GM21447 (cell line): ENCODE measurements around the gene LYRM2.

Source experiments
- ATAC-seq: cut with Tn5 transposase; IDR thresholded peaks from one replicate; pipeline ENCODE4 v1.9.1; 2021; ENCODE audit not compliant: unreplicated experiment

Gene LYRM2, protein sequence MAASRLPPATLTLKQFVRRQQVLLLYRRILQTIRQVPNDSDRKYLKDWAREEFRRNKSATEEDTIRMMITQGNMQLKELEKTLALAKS

DNA sequence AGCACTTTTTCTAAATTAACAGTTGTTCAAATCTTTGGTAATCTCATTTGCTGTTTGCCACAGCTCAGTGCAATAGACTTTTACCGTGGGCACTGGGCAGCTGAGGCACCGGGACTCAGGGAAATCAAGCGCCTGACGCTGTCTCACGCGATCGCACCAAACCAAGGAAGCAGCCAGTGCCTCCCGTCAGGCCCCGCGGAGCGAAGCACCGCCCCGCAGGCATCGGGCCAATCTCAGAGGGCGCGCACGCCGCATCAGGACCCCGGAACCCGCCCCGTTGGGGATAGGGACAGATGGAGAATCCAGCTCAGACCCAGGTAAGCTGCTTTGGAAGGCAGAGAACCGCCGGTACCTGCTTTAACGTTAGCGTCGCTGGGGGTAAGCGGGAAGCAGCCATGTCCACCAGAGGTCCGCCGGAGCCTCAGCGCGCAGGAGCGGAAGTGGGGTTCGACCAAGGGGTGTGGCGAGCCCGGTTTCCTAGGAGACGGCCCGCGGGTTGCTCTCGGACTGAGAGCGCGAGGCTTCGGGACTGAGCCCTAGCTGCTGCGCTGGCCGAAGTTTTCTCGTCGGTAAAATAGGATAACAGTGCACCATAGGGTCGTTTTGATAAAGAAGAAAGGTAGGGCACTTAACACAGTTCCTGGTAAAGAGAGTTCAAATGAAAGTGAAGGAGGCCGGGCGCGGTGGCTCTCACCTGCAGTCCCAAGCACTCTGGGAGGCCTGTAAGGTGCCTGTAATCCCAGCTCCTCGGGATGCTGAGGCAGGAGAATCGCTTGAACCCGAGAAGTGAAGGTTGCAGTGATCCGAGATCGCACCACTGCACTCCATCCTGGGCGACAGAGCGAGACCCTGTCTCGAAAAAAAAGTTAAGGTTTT is at the start of gene LYRM2:
LYRM2 (minus strand) TSS at position 428 of the 876 bp plus-strand sequence; CDS start at position 397, 31 bp downstream.
- peak; percentile 98 for ATAC-seq

DNA sequence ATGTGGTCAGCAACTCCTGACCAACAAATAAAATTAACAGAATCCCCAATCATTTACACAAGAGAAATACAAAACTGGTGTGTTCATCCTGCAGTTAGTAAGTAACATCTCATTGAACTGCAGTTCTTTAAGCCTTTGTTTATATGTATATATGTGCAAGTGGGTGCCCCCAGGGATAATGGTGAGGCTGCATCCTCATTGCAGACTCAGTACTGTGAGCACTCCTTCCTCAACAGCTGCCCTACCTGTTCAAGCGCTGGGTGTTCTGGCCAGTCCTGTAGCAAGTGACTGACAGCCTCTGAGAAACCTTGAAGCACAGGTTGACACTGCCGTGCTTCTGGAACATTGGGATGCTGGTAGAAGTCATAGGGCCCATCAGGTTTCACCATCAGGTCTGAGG is 49.8 kb upstream of the LYRM2 start:
- no peak for ATAC-seq

- no peak for ATAC-seq
Observed at GRCh38 chr6:89685311-89685710, 46.8 kb upstream of the LYRM2 start.

- ATAC-seq = no peak
Observed at GRCh38 chr6:89682991-89683390, 44.4 kb upstream of the LYRM2 start.

GRCh38 chr6:89681983-89682564 is 43.5 kb upstream of the LYRM2 start:
- ATAC-seq = no peak

DNA sequence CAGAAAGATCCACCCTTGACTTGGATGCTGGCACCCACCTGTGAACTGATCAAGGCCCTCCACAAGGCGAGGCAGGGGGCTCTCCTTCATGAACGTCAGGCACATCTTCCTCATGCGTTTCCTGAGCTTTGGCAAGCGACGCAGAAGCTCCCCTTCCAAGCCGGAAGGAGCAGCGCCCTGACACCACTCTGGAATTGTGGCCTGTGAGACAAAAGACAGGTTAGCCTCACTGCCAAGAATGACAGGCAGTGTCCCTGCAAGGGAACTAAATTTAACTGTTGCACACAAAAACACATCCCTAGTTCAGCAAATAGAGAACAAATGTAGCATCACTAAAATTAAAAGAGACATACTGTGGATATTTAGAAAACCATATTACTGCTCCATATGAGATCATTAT is 42.0 kb upstream of the LYRM2 start:
- no peak for ATAC-seq

DNA sequence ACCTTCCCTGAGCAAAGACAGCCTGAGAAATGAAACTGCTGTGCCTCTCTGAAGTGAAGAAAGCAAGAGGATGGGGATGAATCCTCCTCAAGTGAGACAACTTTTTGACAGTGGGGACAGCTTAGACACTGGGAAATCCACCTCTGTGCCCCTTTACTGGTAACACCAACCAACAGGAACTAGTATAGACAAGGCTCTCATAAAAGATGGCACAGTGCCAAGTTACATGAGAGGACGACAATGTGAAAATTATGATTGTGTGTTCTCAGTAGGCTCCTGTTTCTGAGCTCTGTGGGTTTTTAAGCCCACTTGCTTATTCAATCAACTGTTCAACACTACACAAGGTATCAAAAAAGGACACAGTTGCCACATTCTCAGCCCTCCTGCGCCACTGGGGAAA is 41.6 kb upstream of the LYRM2 start:
- no peak for ATAC-seq

DNA sequence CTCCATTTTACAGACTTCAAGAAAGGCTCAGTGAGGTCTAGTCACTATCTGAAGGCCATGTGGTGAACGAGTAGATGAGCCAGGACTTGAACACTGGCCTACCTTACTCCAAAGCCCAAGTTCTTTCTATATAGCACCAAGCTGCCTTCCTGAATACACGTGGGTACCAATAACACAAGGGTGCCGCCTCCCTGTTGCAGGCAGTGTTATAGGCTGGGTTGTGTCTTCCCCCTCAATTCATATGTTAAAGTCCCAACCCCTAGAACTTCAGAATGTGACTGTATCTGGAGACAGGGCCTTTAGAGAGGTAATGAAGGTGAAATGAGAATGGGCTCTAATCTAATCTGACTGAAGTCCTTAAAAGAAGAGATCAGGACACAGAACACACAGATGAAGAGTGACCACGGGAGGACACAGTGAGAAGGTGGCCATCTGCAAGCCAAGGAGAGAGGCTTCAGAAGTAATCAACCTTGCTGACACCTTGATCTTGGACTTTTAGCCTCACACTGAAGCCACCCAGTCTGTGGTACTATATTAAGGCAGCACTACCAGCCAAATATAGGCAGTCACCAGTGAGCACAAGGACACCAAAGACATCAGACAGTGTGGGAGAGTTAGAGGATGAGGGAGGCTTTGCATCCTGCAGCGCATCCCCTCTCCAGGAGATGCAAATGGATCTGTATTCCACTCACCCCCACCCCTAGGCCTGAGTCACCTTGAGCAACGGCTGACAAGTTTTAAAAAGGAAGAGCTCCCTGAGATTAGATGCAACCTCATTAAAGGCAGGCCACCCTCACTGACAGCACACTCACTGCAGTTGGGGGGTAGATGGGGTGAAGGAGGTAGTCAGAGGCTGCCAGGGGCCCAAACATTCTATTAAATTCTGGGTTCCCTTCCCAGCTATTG is 40.9 kb upstream of the LYRM2 start:
- ATAC-seq = no peak

GRCh38 chr6:89678531-89678930 is 40.0 kb upstream of the LYRM2 start:
- ATAC-seq = no peak

DNA sequence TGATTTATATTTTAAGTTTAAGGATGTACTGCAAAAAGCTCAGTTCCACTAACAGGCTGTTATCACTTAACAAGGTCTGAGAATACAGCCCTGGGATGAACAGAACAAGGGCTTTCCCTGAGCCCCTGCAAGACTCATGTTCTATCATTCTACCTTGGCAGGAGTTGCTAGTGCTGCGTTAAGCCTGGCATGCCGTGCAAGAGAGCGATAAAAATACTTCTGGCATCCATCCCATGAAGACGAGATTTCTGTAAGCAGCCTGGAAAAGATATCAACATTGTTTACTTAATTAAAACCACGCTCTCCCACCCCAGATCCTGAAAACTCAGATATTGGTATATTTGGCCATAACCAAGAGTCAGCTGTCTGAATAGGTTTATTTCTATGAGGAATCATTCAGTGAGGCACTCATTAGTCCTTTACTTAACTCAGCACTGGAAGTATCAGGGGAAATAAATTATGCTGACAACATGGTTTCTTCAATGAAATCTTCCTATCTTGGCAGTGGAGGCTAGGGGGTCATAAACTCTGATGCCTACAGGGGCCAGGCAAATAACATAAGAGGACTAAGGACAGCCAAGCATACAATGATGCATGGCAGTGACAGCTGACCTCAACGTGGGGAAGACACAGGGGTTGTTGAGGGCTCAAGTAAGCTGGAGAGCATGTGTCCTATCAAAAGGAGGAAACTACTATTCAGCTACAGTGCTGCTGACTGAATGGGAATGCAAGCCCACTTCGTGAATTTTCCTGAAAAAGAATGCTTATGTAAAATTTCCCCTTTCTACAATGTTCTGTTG is 37.6 kb upstream of the LYRM2 start:
- no peak for ATAC-seq

DNA sequence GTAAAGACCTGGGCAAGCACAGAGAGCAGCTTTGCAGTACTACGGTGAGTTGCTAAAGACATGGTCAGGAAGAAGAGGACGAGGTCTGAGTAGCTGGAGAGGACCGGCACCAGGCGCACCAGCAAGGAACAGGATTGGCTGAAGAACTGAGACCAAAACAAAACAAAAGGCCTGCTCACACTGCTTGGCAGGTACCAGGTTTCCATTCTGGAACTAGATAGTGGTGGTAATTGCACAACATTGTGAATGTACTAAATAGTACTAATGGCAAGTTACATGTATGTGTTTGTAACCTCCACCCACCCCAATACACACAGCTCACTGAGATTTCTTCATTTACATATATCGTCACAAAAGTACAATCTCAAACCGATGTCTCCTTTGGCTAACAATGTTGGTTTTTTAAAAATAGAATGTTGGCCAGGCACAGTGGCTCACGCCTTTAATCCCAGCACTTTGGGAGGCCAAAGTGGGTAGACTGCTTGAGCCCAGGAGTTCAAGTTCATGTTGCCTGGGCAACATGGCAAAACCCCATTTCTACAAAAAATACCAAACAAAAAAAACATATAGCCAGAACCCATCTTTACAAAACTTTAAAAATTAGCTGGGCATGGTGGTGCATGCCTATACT is 32.5 kb upstream of the LYRM2 start:
- ATAC-seq = no peak

- ATAC-seq = no peak
Observed at GRCh38 chr6:89669002-89669401, 30.5 kb upstream of the LYRM2 start.

DNA sequence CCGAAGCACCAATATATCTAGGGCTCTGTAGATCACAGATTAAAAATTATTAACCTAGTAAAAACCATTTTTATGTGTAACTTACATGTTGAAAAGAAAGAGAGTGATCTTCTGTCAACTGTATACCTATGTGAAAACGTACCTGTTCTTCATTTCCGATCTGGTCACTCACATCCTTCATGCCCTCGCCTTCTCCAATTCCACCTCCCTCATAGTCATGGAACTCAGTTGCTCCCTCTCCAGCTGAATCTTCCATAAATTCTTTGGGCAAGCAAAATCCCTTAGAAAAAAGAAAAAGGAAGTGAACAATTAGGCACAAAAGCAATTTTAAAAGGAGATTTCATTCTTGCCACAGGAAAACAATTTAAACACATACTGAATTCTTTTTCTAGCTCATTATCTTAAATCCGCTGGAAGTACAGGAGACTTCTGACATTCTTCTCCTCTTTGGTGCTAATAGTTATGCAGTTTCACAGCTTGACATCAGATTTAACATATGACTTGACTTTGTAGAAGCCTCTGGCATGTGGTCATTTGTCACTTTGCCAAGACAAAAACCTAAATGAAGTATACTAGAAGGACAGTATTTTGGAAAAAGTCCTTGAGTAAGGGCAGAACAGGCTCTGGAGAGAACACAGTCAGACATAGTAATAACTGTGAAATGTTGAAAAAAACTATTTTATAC is 29.5 kb upstream of the LYRM2 start:
- ATAC-seq = no peak

GRCh38 chr6:89662659-89663223 is 24.2 kb upstream of the LYRM2 start:
- no peak for ATAC-seq

GRCh38 chr6:89661559-89661958 is 23.0 kb upstream of the LYRM2 start:
- no peak for ATAC-seq

- no peak for ATAC-seq
Observed at GRCh38 chr6:89660981-89661380, 22.4 kb upstream of the LYRM2 start.

DNA sequence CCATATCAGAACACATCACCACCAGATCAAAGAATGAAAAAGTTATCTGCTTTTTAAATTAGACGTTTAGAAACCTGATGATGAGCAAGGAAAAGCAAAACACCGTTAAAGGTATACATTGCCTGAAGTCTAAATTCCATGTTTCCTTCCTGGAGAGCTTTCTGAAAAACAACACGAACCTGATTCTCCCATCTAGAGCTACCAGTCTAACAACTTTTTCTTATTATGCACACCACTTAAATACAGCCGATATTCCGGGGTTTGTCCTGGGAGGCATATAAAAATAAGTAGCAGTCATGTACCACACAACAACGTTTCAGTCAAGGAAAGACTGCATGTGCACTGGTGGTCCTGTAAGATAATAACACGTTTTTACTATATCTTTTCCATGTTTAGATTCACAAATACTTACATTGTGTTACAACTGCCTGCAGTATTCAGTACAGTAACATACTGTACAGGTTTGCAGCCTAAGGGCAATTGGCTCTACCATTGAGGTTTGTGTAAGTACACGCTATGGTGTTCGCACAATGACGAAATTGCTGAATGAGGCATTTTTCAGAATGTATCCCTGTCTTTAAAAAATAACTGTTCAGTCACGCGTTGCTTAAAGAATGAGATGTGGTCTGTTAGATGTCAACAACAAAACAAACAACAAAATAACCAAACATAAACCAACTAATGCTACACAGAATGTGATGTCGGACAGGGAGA is 19.1 kb upstream of the LYRM2 start:
- no peak for ATAC-seq

DNA sequence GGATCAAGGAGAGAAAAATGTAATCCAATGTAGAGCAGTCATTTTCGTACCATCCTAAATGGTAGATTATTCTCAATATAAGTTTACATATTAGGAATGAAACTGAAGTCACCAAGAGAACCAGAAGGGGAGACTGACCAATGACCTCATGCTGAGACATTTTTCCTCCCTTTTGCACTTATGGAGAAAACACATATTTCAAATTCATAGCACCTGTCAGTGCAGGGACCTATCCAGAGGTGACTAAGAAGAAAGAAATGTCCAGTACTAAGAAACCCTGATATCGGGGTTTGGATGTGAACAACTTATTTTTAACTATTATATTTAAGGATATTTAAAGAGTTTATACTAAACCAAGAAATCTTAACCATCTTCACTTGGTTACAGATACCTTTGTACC is 16.6 kb upstream of the LYRM2 start:
- ATAC-seq = no peak

GRCh38 chr6:89650579-89650978 is 12.0 kb upstream of the LYRM2 start:
- no peak for ATAC-seq
